Mucosa of descending colon (tissue), 3 donors: ENCODE data around the gene SULT4A1. TPM values are rescaled to one million over a fixed set of nuclear protein-coding genes. Genes with fewer than 3 reads are reported as not detected.

Experiments used
- ATAC-seq: fragments of 200-7000 bp; cut with Tn5 transposase; one replicate; pipeline ENCODE4 v1.9.1; 2020; ENCODE audit warnings: mild to moderate bottlenecking, moderate library complexity
- DNase-seq, 3 donors: peaks; one replicate each; pipeline ENCODE4 v3.0.0-alpha.2; 2020
- H3K36me3 ChIP-seq: fragments of 200-600 bp; one replicate; pipeline ENCODE4 v1.8.0; 2021; ENCODE audit warnings: low read depth, mild to moderate bottlenecking
- H3K4me1 ChIP-seq: fragments of 200-600 bp; one replicate; pipeline ENCODE4 v1.8.0; 2021; ENCODE audit warnings: low read depth, mild to moderate bottlenecking
- H3K4me3 ChIP-seq: fragments of 200-600 bp; one replicate; pipeline ENCODE4 v1.8.0; 2021; ENCODE audit warnings: mild to moderate bottlenecking
- H3K9me3 ChIP-seq: fragments of 200-600 bp; one replicate; pipeline ENCODE4 v1.8.0; 2021; ENCODE audit warnings: mild to moderate bottlenecking
- CTCF ChIP-seq: fragments of 200-600 bp; IDR thresholded peaks from one replicate; pipeline ENCODE4 v1.8.0; 2022; ENCODE audit warnings: antibody characterized with exemption, mild to moderate bottlenecking
- intact Hi-C, 2 donors: fragments of 100-400 bp; cut with DNase I in 1 of 2; cut with micrococcal nuclease in 1 of 2; formaldehyde crosslinking; loops; one replicate each; pipeline versions ENCODE4 v1.11.0 to v1.11.1; 2022; cut with DNase I, micrococcal nuclease
- total RNA-seq, 3 donors: library from RNA; stranded (reverse); fragmentation: NEBNext Ultra II Directional in 2 of 3; extraction: Animal tissue kit (Norgen Biotek cat#: 25700) in 2 of 3; gene quantifications; one replicate each; pipeline versions ENCODE4 v1.2.1 to v1.2.4, GENCODE V29; 2021 to 2023
- donor health status: DM: no; HTN: no; CAD: no; lungs with moderate emphysema.
- donor health status: DM: no; HTN: no; CAD: no.
- donor health status: DM: no; HTN: yes; CAD: no.

SULT4A1 gene
- total RNA-seq, 3 donors from 2014 or later = 0.34 to 4.1 TPM; not detected in 1

GRCh38 chr22:43884600-43885318, 22.4 kb upstream of the SULT4A1 start:
- TF ChIP-seq CTCF = peak; percentile 62
- Histone ChIP-seq H3K4me1 (no peaks in the 10 kb centered on the region), H3K36me3 (no peaks in the 10 kb centered on the region), H3K4me3 (no peak overlapping the region), H3K9me3 (no peaks in the 10 kb centered on the region)
- intact Hi-C loops = no loop called here
- peak; percentile 65 for ATAC-seq
- DNase-seq = peak; percentile 59 to 69 (median 60)

- Histone ChIP-seq H3K4me3 (no peak overlapping the region), H3K9me3 (no peaks in the 10 kb centered on the region), H3K36me3 (no peaks in the 10 kb centered on the region), H3K4me1 (no peaks in the 10 kb centered on the region)
- no peak for ATAC-seq
- TF ChIP-seq CTCF = no peak
- DNase-seq = peak in 2 of 3 donors; percentile 11 to 32
- intact Hi-C loops = no loop called here
Observed at GRCh38 chr22:43883719-43884415, 21.6 kb upstream of the SULT4A1 start.

GRCh38 chr22:43883012-43883661, 20.8 kb upstream of the SULT4A1 start:
- Histone ChIP-seq H3K4me1 (no peaks in the 10 kb centered on the region), H3K9me3 (no peaks in the 10 kb centered on the region), H3K36me3 (no peaks in the 10 kb centered on the region), H3K4me3 (no peak overlapping the region)
- TF ChIP-seq CTCF = no peak
- intact Hi-C loops = no loop called here
- DNase-seq = peak; percentile 23 to 67 (median 31)
- ATAC-seq = peak; percentile 69

- no peak overlapping the region for H3K4me3 ChIP-seq
- peak in 1 of 3 donors; percentile 21 for DNase-seq
- intact Hi-C loops = no loop called here
- no peaks in the 10 kb centered on the region for H3K36me3 ChIP-seq
- H3K9me3 ChIP-seq = no peaks in the 10 kb centered on the region
- TF ChIP-seq CTCF = no peak
- no peak for ATAC-seq
- H3K4me1 ChIP-seq = no peaks in the 10 kb centered on the region
Observed at GRCh38 chr22:43882122-43882767, 19.9 kb upstream of the SULT4A1 start.
